NCI-H2196 treated with DMSO at 0.1 percent for 48 hours (cell line): ENCODE data around the gene PRMT5.
"Not testable (repeated sequence)": the region's sequence is repeated elsewhere in the genome, so short reads cannot be mapped to it uniquely, and the experiment has no call there.

Experiments used
- DNase-seq: peaks from one replicate; lab custom pipeline; 2025; ENCODE audit not compliant: unreplicated experiment; lab: John Stamatoyannopoulos, UW

The PRMT5 gene

GRCh38 chr14:22935156-22935555 lies 6.0 kb upstream of the PRMT5 start:
- DNase-seq: no peak

- DNase-seq: no peak
Measured at GRCh38 chr14:22932146-22932545, 3.0 kb upstream of the PRMT5 start.

GRCh38 chr14:22929961-22930364 lies 787 bp upstream of the PRMT5 start:
- no peak for DNase-seq

- no peak for DNase-seq
Measured at GRCh38 chr14:22928237-22929103, 706 bp downstream of the PRMT5 start.

GRCh38 chr14:22926316-22926715 lies 2.9 kb downstream of the PRMT5 start:
- no peak for DNase-seq

- DNase-seq: no peak
Measured at GRCh38 chr14:22925513-22925912, 3.7 kb downstream of the PRMT5 start.

- DNase-seq: no peak
Measured at GRCh38 chr14:22923746-22924145, 5.4 kb downstream of the PRMT5 start.

- DNase-seq: no peak
Measured at GRCh38 chr14:22922294-22922693, 6.9 kb downstream of the PRMT5 start.

- no peak for DNase-seq
Measured at GRCh38 chr14:22920697-22921096, 8.5 kb downstream of the PRMT5 start.

- no peak for DNase-seq
Measured at GRCh38 chr14:22919601-22919921, 9.6 kb downstream of the PRMT5 start.

- DNase-seq: peak; percentile 99
Measured at GRCh38 chr14:22918804-22919600, 10.2 kb downstream of the PRMT5 start, which contains the start of gene RBM23. RBM23 (minus strand) TSS chr14:22919149.

- no peak for DNase-seq
Measured at GRCh38 chr14:22915886-22916521, 13.2 kb downstream of the PRMT5 start.

- not testable (repeated sequence) for DNase-seq
Measured at GRCh38 chr14:22914836-22915235, 14.3 kb downstream of the PRMT5 start.

- no peak for DNase-seq
Measured at GRCh38 chr14:22910916-22911315, 18.3 kb downstream of the PRMT5 start.

GRCh38 chr14:22908601-22909000 lies 20.6 kb downstream of the PRMT5 start:
- DNase-seq: no peak

GRCh38 chr14:22907429-22907828 lies 21.7 kb downstream of the PRMT5 start:
- DNase-seq: no peak

GRCh38 chr14:22906073-22906472 lies 23.1 kb downstream of the PRMT5 start:
- no peak for DNase-seq

GRCh38 chr14:22905627-22906026 lies 23.5 kb downstream of the PRMT5 start:
- DNase-seq: no peak

GRCh38 chr14:22903742-22904087 lies 25.5 kb downstream of the PRMT5 start:
- no peak for DNase-seq

- DNase-seq: no peak
Measured at GRCh38 chr14:22901799-22902198, 27.4 kb downstream of the PRMT5 start.

GRCh38 chr14:22900081-22900799 lies 28.9 kb downstream of the PRMT5 start:
- DNase-seq: peak; percentile 28
